Coronary artery (tissue), 2 donors: ENCODE data around the gene USP32.

Experiments
- DNase-seq: peaks from one replicate; pipeline ENCODE4 v3.0.0-alpha.2; 2017; ENCODE audit warnings: low spot score
- H3K27ac ChIP-seq, 2 donors: fragments of 200-600 bp; sonication (generic); one replicate each; pipeline ENCODE4 v1.5.1; 2016 to 2019
- H3K4me3 ChIP-seq: fragments of 200-600 bp; sonication (generic); 2 replicates; pipeline ENCODE4 v1.5.1; 2016; ENCODE audit warnings: mild to moderate bottlenecking, moderate library complexity
- CTCF ChIP-seq: fragments of 200-600 bp; sonication (generic); IDR thresholded peaks from one replicate; pipeline ENCODE4 v1.5.1; 2019; ENCODE audit warnings: antibody characterized with exemption

Gene USP32

GRCh38 chr17:60269417-60269816, 122.5 kb downstream of the USP32 start:
- Histone ChIP-seq H3K27ac (no peak overlapping the region), H3K4me3 (no peak overlapping the region)
- TF ChIP-seq CTCF, result no peak
- DNase-seq, result no peak

GRCh38 chr17:60260540-60260939, 131.4 kb downstream of the USP32 start:
- H3K4me3 ChIP-seq, result no peak overlapping the region
- no peak for DNase-seq
- TF ChIP-seq CTCF, result no peak
- no peak overlapping the region for H3K27ac ChIP-seq

GRCh38 chr17:60258313-60258712, 133.6 kb downstream of the USP32 start:
- TF ChIP-seq CTCF, result no peak
- Histone ChIP-seq H3K27ac (no peak overlapping the region), H3K4me3 (no peak overlapping the region)
- DNase-seq, result no peak

GRCh38 chr17:60256174-60256573, 135.8 kb downstream of the USP32 start:
- Histone ChIP-seq H3K27ac (no peak overlapping the region), H3K4me3 (no peak overlapping the region)
- DNase-seq, result no peak
- TF ChIP-seq CTCF, result no peak

- no peak for DNase-seq
- TF ChIP-seq CTCF, result no peak
Measured at GRCh38 chr17:60253048-60253447, 138.9 kb downstream of the USP32 start.

GRCh38 chr17:60252459-60252858, 139.5 kb downstream of the USP32 start:
- Histone ChIP-seq H3K27ac (no peak overlapping the region), H3K4me3 (no peak overlapping the region)
- TF ChIP-seq CTCF, result no peak
- DNase-seq, result no peak

More at GRCh38 chr17:60253048-60253447, 138.9 kb downstream of the USP32 start:
- Histone ChIP-seq H3K27ac (no peak overlapping the region), H3K4me3 (no peak overlapping the region)

- no peak overlapping the region for H3K27ac ChIP-seq
- no peak overlapping the region for H3K4me3 ChIP-seq
- TF ChIP-seq CTCF, result no peak
- no peak for DNase-seq
Measured at GRCh38 chr17:60249290-60249826, 142.6 kb downstream of the USP32 start.
